AG08395 (cell line): ENCODE measurements around the gene AMDHD2.

ENCODE experiments used
- DNase-seq: peaks from one replicate; pipeline ENCODE4 v3.0.0; 2012; ENCODE audit warnings: mixed read lengths, low spot score

AMDHD2 gene

GRCh38 chr16:2499890-2500429, 20.2 kb upstream of the AMDHD2 start:
- no peak for DNase-seq

- DNase-seq = no peak
These were observed 19.7 kb upstream of the AMDHD2 start for GRCh38 chr16:2500430-2500917.

GRCh38 chr16:2500918-2501750, 19.0 kb upstream of the AMDHD2 start:
- DNase-seq = peak; percentile 80

GRCh38 chr16:2501946-2502895, 17.9 kb upstream of the AMDHD2 start:
- DNase-seq = no peak

- DNase-seq = no peak
These were observed 14.5 kb upstream of the AMDHD2 start for GRCh38 chr16:2505695-2506094.

- DNase-seq = no peak
These were observed 13.0 kb upstream of the AMDHD2 start for GRCh38 chr16:2507052-2507659.

- DNase-seq = no peak
These were observed 12.5 kb upstream of the AMDHD2 start for GRCh38 chr16:2507665-2508064.

- no peak for DNase-seq
These were observed 11.3 kb upstream of the AMDHD2 start for GRCh38 chr16:2508722-2509400.

- DNase-seq = peak; percentile 76
These were observed 8.9 kb upstream of the AMDHD2 start for GRCh38 chr16:2511128-2511800.

GRCh38 chr16:2511996-2512734, 8.0 kb upstream of the AMDHD2 start:
- DNase-seq = no peak

- DNase-seq = no peak
These were observed 7.3 kb upstream of the AMDHD2 start for GRCh38 chr16:2512735-2513404.

GRCh38 chr16:2513405-2514332, 6.5 kb upstream of the AMDHD2 start, which contains the start of gene ATP6V0C:
Gene ATP6V0C, plus strand, starts transcription at chr16:2513952. Its CDS starts 152 bp downstream, at chr16:2514104.
- DNase-seq = peak; percentile 94

- no peak for DNase-seq
These were observed 5.6 kb upstream of the AMDHD2 start for GRCh38 chr16:2514333-2515179.

- no peak for DNase-seq
These were observed 4.9 kb upstream of the AMDHD2 start for GRCh38 chr16:2515180-2515851.

GRCh38 chr16:2516391-2517240, 3.6 kb upstream of the AMDHD2 start:
- DNase-seq = no peak
